IMR-90 (cell line): ENCODE measurements around the gene PRAME. TPM values are rescaled to one million over a fixed set of nuclear protein-coding genes. Genes with fewer than 3 reads are reported as not detected.

Experiments
- ATAC-seq: fragments of 200-7000 bp; cut with Tn5 transposase; 2 replicates; pipeline ENCODE4 v1.9.1; 2020; ENCODE audit warnings: low read depth, mild to moderate bottlenecking, moderate library complexity
- BruUV-seq: library from RNA; stranded (reverse); fragments of 400-500 nt; replicated peaks from 2 replicates; lab custom pipeline; 2021; lab: Mats Ljungman, UMichigan
- CTCF ChIA-PET: fragments of 300-600 bp; formaldehyde crosslinking; extraction: SDS; loops from one replicate; lab custom pipeline; 2021; ENCODE audit warnings: antibody characterized with exemption; lab: Yijun Ruan, JAX
- POLR2A ChIA-PET: fragments of 300-600 bp; sonication (Branson Sonifier 250); formaldehyde crosslinking; loops from one replicate; lab custom pipeline; 2022; ENCODE audit warnings: antibody characterized with exemption; ENCODE audit not compliant: unreplicated experiment; lab: Charles Lee
- DNase-seq: peaks from one replicate; pipeline ENCODE4 v3.0.0; 2013
- H2AFZ ChIP-seq: replicated peaks from 2 replicates; pipeline ENCODE3; 2013; ENCODE audit warnings: low read length, mild to moderate bottlenecking; ENCODE audit not compliant: poor library complexity
- H2AK5ac ChIP-seq: 2 replicates; pipeline ENCODE4 v1.6.1; 2013; ENCODE audit warnings: low read depth, low read length, inconsistent platforms
- H2AK9ac ChIP-seq: replicated peaks from 2 replicates; pipeline ENCODE3; 2013; ENCODE audit warnings: mild to moderate bottlenecking, low read depth, low read length, moderate library complexity; ENCODE audit not compliant: poor library complexity
- H2BK120ac ChIP-seq: 2 replicates; pipeline ENCODE4 v1.6.1; 2013; ENCODE audit warnings: low read depth, low read length, inconsistent platforms
- H2BK15ac ChIP-seq: 3 replicates; pipeline ENCODE4 v1.6.1; 2013; ENCODE audit warnings: low read depth, low read length, inconsistent platforms
- H2BK20ac ChIP-seq: 2 replicates; pipeline ENCODE4 v1.6.1; 2013; ENCODE audit warnings: low read depth, mild to moderate bottlenecking, inconsistent platforms, low read length, moderate library complexity
- H2BK5ac ChIP-seq: 2 replicates; pipeline ENCODE4 v1.6.1; 2013; ENCODE audit warnings: mild to moderate bottlenecking, low read depth, low read length, inconsistent platforms; ENCODE audit not compliant: poor library complexity, severe bottlenecking
- H3K14ac ChIP-seq: replicated peaks from 2 replicates; pipeline ENCODE4 v1.6.1; 2013; ENCODE audit warnings: low read depth, low read length, inconsistent platforms
- H3K18ac ChIP-seq: 2 replicates; pipeline ENCODE4 v1.6.1; 2013; ENCODE audit warnings: low read depth, low read length, control low read depth
- H3K23ac ChIP-seq: 2 replicates; pipeline ENCODE4 v1.6.1; 2013; ENCODE audit warnings: low read depth, low read length, inconsistent platforms
- H3K27ac ChIP-seq: 2 replicates; pipeline ENCODE4 v1.5.1; 2013; ENCODE audit warnings: mild to moderate bottlenecking, control low read depth, low read length; ENCODE audit not compliant: insufficient read depth
- H3K27me3 ChIP-seq: 2 replicates; pipeline ENCODE4 v1.6.1; 2013; ENCODE audit warnings: low read length; ENCODE audit not compliant: control insufficient read depth, insufficient read depth
- H3K36me3 ChIP-seq: 2 replicates; pipeline ENCODE4 v1.6.1; 2013; ENCODE audit warnings: low read length, mixed read lengths; ENCODE audit not compliant: control insufficient read depth, insufficient read depth
- H3K4ac ChIP-seq: 2 replicates; pipeline ENCODE4 v1.6.1; 2013; ENCODE audit warnings: low read depth, low read length, inconsistent platforms
- H3K4me1 ChIP-seq: 2 replicates; pipeline ENCODE4 v1.6.1; 2013; ENCODE audit warnings: low read length, mixed read lengths; ENCODE audit not compliant: control insufficient read depth, insufficient read depth
- H3K4me2 ChIP-seq: 2 replicates; pipeline ENCODE4 v1.6.1; 2013; ENCODE audit warnings: low read depth, mild to moderate bottlenecking, control low read depth, low read length, moderate library complexity
- H3K4me3 ChIP-seq: 2 replicates; pipeline ENCODE4 v1.5.1; 2013; ENCODE audit warnings: low read depth, mild to moderate bottlenecking, control low read depth, low read length, moderate library complexity; ENCODE audit not compliant: insufficient read depth
- H3K56ac ChIP-seq: 2 replicates; pipeline ENCODE4 v1.6.1; 2013; ENCODE audit warnings: low read length, inconsistent platforms; ENCODE audit not compliant: insufficient read depth; ENCODE audit errors: extremely low read depth
- H3K79me1 ChIP-seq, 2 experiments: 2 replicates each; pipeline ENCODE4 v1.6.1; 2013; ENCODE audit warnings: low read length in 2 of 2, inconsistent platforms in 1 of 2, low read depth in 1 of 2
- H3K9ac ChIP-seq: 2 replicates; pipeline ENCODE4 v1.6.1; 2013; ENCODE audit warnings: low read depth, low read length, control low read depth
- H3K9me1 ChIP-seq: 2 replicates; pipeline ENCODE4 v1.6.1; 2013; ENCODE audit warnings: low read length, inconsistent platforms; ENCODE audit not compliant: insufficient read depth
- H3K9me3 ChIP-seq: 2 replicates; pipeline ENCODE4 v1.6.1; 2013; ENCODE audit warnings: low read length; ENCODE audit not compliant: control insufficient read depth, insufficient read depth
- H4K20me1 ChIP-seq: 2 replicates; pipeline ENCODE4 v1.6.1; 2013; ENCODE audit warnings: low read length, inconsistent platforms; ENCODE audit not compliant: insufficient read depth
- H4K5ac ChIP-seq: 2 replicates; pipeline ENCODE4 v1.6.1; 2013; ENCODE audit warnings: mild to moderate bottlenecking, low read depth, low read length, control low read depth
- H4K8ac ChIP-seq, 2 experiments: 2 replicates each; pipeline ENCODE4 v1.6.1; 2013; ENCODE audit warnings: low read depth in 2 of 2, low read length in 2 of 2, control low read depth in 1 of 2, inconsistent platforms in 1 of 2
- H4K91ac ChIP-seq: 2 replicates; pipeline ENCODE4 v1.6.1; 2013; ENCODE audit warnings: low read depth, low read length, inconsistent platforms; ENCODE audit not compliant: insufficient read depth
- NFE2L2 ChIP-seq: fragments of 150-350 bp; IDR thresholded peaks from 2 replicates; pipeline ENCODE4 v1.6.1; 2016; ENCODE audit warnings: low read depth, mild to moderate bottlenecking, low read length
- POLR2A ChIP-seq: IDR thresholded peaks from 2 replicates; pipeline ENCODE4 v1.6.1; 2012; ENCODE audit warnings: mild to moderate bottlenecking, low read depth, low read length
- RCOR1 ChIP-seq: IDR thresholded peaks from 2 replicates; pipeline ENCODE4 v1.6.1; 2012; ENCODE audit warnings: mild to moderate bottlenecking, low read length, improper control_type of control experiment; ENCODE audit not compliant: insufficient replicate concordance
- RFX5 ChIP-seq: IDR thresholded peaks from 2 replicates; pipeline ENCODE4 v1.8.0; 2012; ENCODE audit warnings: low read depth, mild to moderate bottlenecking, low read length, moderate library complexity
- WGBS, 2 experiments: methylation state at CpG; one replicate each; pipeline versions ENCODE4 v1.1.5 to v1.1.7; 2013; ENCODE audit warnings: missing lambda C conversion rate in 2 of 2; ENCODE audit not compliant: insufficient read length in 1 of 2; ENCODE audit errors: extremely low coverage in 2 of 2; 5-methylcytosine and 5-hydroxymethylcytosine counted together
- dilution Hi-C: fragments of 300-500 bp; cut with HindIII; formaldehyde crosslinking; loops from one replicate; pipeline ENCODE4 v1.14.3; 2018; ENCODE audit warnings: low sequenced_read_pairs; ENCODE audit not compliant: unreplicated experiment
- in situ Hi-C: fragments of 300-500 bp; cut with MboI; formaldehyde crosslinking; loops from 3 replicates; pipeline ENCODE4 v1.14.3; 2019; ENCODE audit warnings: low sequenced_read_pairs, inconsistent platforms, mixed read lengths
- intact Hi-C: fragments of 100-400 bp; cut with micrococcal nuclease; formaldehyde crosslinking; loops from 2 replicates; pipeline ENCODE4 v1.10.0; 2022
- polyA plus RNA-seq, 3 experiments: library from polyadenylated mRNA; depleted of rRNA; stranded (reverse); fragments of >200 nt; gene quantifications; 2 replicates each; pipeline ENCODE4 v1.2.3, GENCODE V29; 2012; ENCODE audit warnings: low replicate concordance in 1 of 3
- total RNA-seq: library from RNA; depleted of rRNA; stranded (reverse); fragments of >200 nt; gene quantifications from 2 replicates; pipeline ENCODE4 v1.2.3, GENCODE V29; 2012

PRAME gene
- total and polyA plus RNA-seq, 2 of the 4 experiments (the other 2 are of a cell fraction) = not detected

GRCh38 chr22:22555596-22555995 is 3.5 kb downstream of the PRAME start:
- no peak overlapping the region for H2AFZ ChIP-seq
- DNase-seq (no peak), ATAC-seq (no peak)
- H4K5ac ChIP-seq = no peak overlapping the region
- no peaks in the 10 kb centered on the region for H3K9me3 ChIP-seq
- H2BK120ac ChIP-seq = no peak overlapping the region
- no peak overlapping the region for H2BK20ac ChIP-seq
- no peaks in the 10 kb centered on the region for H4K20me1 ChIP-seq
- BruUV-seq = no TSS peak
- intact Hi-C loops (no loop called here), dilution Hi-C loops (no loop called here), in situ Hi-C loops (no loop called here)
- H4K91ac ChIP-seq = no peak overlapping the region
- no peaks in the 10 kb centered on the region for H3K79me1 ChIP-seq
- peaks cover 3% of the 10 kb centered on the region for H3K27me3 ChIP-seq
- no peak overlapping the region for H3K4ac ChIP-seq
- H3K27ac ChIP-seq = no peak overlapping the region
- H2BK5ac ChIP-seq = no peak overlapping the region
- no peak overlapping the region for H3K4me3 ChIP-seq
- H3K4me1 ChIP-seq = no peaks in the 10 kb centered on the region
- H2AK9ac ChIP-seq = no peak overlapping the region
- H2AK5ac ChIP-seq = no peak overlapping the region
- no peaks in the 10 kb centered on the region for H3K36me3 ChIP-seq
- H3K4me2 ChIP-seq = no peak overlapping the region
- H3K23ac ChIP-seq = no peak overlapping the region
- ChIA-PET CTCF (no interaction called here), POLR2A (no interaction called here)
- H3K56ac ChIP-seq = no peak overlapping the region
- TF ChIP-seq NFE2L2 = no peak
- TF ChIP-seq POLR2A = no peak
- TF ChIP-seq RCOR1 = no peak
- no peak for TF ChIP-seq RFX5
- H3K9me1 ChIP-seq = no peaks in the 10 kb centered on the region; the same call in 1 of the 2 replicates
- H2BK15ac ChIP-seq = no peak overlapping the region
- no peak overlapping the region for H3K14ac ChIP-seq
- no peak overlapping the region for H3K9ac ChIP-seq
- WGBS, 2 experiments = 78% methylated on average over 4 of the region's 9 CpGs; no CpG with 5 or more reads in 1 of the 2 experiments
- no peak overlapping the region for H3K18ac ChIP-seq
- no peak overlapping the region for H4K8ac ChIP-seq
